ENCODE results near the gene MYO1A. TPM values are rescaled to one million over a fixed set of nuclear protein-coding genes. Genes with fewer than 3 reads are reported as not detected.

MYO1A gene
- polyA plus RNA-seq (2012; ENCODE audit: insufficient read depth, insufficient read length, low read depth): not detected

DNA sequence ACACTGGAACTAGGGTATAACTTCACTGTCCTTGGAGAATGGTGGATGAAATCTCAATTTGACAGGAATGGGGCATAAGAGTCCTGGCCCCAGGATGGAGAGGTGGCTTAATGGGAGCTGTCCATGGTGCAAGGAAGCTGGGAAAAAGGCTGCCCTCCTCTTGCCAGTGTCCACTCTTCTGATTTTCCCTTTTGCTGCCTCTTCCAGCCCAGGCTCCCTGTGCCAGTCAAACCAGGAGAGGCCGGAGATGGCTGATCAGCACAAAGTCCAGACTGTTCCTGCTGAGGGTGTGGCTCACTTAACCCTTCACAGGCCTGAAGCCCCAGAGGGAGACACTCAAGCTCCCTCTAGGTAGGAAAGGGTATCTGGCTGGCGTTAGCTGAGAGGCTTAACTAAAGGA, at the start of gene MYO1A:
Gene MYO1A (minus strand): TSS at position 240 of the 400 bp plus-strand sequence. CDS start 1,806 bp downstream, outside the sequence.
- no peak within 1 kb of the TSS for H3K4me3 ChIP-seq (ENCODE audit: low read depth, low read length)
- H3K9me3 ChIP-seq: no peaks in the 10 kb centered on the region
- no peaks in the 10 kb centered on the region for H3K36me3 ChIP-seq
- H3K27me3 ChIP-seq: no peaks in the 10 kb centered on the region
- DNase-seq: no peak
- TF ChIP-seq CTCF (IDR thresholded peaks at IDR 0.05; ENCODE audit: low read depth, low read length): no peak
- H3K4me1 ChIP-seq: no peaks in the 10 kb centered on the region

GRCh38 chr12:57099047-57099714, 49.3 kb upstream of the MYO1A start:
- TF ChIP-seq CTCF (IDR thresholded peaks at IDR 0.05; ENCODE audit: low read depth, low read length): no peak
- Histone ChIP-seq H3K4me1 (peaks cover 6% of the 10 kb centered on the region), H3K4me3 (ENCODE audit: low read depth, low read length) (no peak overlapping the region), H3K36me3 (peaks cover 8% of the 10 kb centered on the region), H3K27me3 (no peaks in the 10 kb centered on the region), H3K9me3 (no peaks in the 10 kb centered on the region)
- DNase-seq: no peak

DNA sequence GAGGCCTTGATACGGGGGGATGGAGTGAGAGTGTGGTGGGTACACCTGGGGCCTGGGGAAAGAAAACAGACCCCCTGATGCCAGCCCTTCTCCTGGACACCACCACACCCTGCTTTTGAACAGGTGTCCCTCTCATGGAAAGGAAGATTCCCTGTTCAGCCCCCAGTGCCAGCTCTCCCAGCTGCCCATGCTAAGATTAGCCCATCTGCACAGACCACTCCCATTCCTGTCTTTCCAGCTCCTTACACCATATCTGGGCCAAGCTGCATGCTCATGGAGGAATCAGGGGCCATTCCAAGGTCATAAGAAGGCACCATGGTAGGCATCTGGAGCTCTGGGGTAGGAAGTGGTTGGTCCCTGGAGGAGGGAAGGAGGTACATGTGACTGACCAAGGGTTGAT, 48.6 kb upstream of the MYO1A start:
- no peak for TF ChIP-seq CTCF (IDR thresholded peaks at IDR 0.05; ENCODE audit: low read depth, low read length)
- Histone ChIP-seq H3K9me3 (no peaks in the 10 kb centered on the region), H3K4me3 (ENCODE audit: low read depth, low read length) (no peak overlapping the region), H3K27me3 (no peaks in the 10 kb centered on the region), H3K36me3 (peaks cover 9% of the 10 kb centered on the region), H3K4me1 (peaks cover 9% of the 10 kb centered on the region)
- DNase-seq: no peak

DNA sequence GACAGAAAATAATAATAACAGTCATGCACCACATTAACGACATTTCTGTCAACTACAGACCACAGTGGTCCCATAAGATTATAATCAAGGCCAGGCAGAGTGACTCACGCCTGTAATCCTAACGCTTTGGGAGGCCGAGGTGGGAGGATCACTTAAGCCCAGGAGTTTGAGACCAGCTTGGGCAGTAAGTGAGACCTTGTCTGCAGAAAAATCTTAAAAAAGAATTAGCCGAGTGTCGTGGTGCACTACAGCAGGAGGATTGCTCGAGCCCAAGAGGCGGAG, 47.6 kb upstream of the MYO1A start:
- Histone ChIP-seq H3K9me3 (no peaks in the 10 kb centered on the region), H3K4me3 (ENCODE audit: low read depth, low read length) (no peak overlapping the region), H3K36me3 (peaks cover 17% of the 10 kb centered on the region), H3K4me1 (peaks cover 11% of the 10 kb centered on the region), H3K27me3 (no peaks in the 10 kb centered on the region)
- DNase-seq: no peak
- no peak for TF ChIP-seq CTCF (IDR thresholded peaks at IDR 0.05; ENCODE audit: low read depth, low read length)

DNA sequence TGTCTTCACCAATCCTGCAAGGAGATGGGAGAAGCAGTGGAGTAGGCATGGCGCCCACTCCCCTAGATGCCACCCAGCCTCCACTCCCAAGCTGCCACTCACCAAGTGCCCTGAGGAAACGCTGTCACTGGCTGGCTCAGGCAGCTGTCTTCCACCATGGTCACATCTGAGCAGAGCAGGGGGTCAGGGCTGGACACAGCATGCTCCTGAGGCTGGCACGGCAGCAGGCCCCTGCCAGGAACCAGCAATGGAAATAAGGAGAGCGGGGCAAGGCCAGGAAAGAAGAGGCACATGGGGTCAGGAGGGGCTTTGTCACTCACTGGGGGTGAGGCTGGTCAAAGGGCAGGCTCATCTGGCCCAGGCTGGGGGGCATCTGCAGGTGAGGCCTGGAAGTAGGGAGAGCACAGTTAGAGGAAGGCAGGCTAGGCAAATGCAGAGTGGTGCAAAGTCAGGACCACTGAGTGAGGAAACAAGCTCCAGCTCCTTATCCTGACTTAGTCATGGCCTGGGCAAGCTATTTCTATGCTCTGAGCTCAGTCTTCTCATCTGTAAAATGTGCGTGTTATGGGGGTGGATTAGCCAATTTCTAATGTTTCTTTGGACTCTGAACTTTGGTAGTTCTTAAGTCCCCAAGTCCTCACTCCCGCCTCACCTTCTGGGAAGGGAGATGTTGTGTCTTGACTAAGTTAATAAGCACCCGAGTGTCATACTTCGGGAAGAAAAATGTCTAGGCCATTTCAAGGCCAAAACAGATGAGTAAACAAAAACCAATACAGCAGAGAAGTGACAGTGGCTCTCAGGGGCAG, 47.0 kb upstream of the MYO1A start:
- H3K36me3 ChIP-seq: peaks cover 22% of the 10 kb centered on the region
- no peak for TF ChIP-seq CTCF (IDR thresholded peaks at IDR 0.05; ENCODE audit: low read depth, low read length)
- H3K4me1 ChIP-seq: peaks cover 7% of the 10 kb centered on the region
- no peak overlapping the region for H3K4me3 ChIP-seq (ENCODE audit: low read depth, low read length)
- no peak for DNase-seq
- no peaks in the 10 kb centered on the region for H3K27me3 ChIP-seq
- no peaks in the 10 kb centered on the region for H3K9me3 ChIP-seq

DNA sequence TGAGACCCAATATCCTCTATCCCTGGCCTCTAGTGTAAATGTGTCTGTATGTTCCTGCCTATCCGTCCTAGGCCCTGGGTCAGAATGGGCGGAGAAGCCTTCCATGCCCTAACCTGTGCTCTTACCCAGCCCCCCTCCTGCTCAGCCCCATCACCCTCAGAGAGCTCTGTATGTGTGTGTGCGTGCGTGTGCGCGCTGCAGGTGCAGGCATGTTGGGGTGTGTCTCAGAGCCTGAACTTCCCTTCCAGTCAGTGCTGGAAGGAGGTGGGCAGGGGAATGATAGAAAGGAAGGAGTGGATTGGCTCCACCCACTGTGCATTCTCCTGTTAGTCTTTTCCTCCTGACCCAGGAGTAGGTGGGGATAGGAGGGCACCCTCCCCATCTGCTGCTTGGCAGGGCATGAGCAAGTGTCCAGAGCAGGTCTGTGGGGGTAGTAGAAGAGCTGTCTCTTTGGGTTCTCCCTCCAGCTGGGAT, 46.2 kb upstream of the MYO1A start:
- H3K4me1 ChIP-seq: peaks cover 6% of the 10 kb centered on the region
- no peak for DNase-seq
- peaks cover 25% of the 10 kb centered on the region for H3K36me3 ChIP-seq
- H3K9me3 ChIP-seq: no peaks in the 10 kb centered on the region
- H3K4me3 ChIP-seq (ENCODE audit: low read depth, low read length): no peak overlapping the region
- no peak for TF ChIP-seq CTCF (IDR thresholded peaks at IDR 0.05; ENCODE audit: low read depth, low read length)
- H3K27me3 ChIP-seq: no peaks in the 10 kb centered on the region
